GM18519 (cell line): ENCODE results near the gene ASB11.
"Not testable (repeated sequence)": the region's sequence is repeated elsewhere in the genome, so short reads cannot be mapped to it uniquely, and the experiment has no call there.

Source experiments
- ATAC-seq: cut with Tn5 transposase; IDR thresholded peaks from one replicate; pipeline ENCODE4 v1.9.1; 2021; ENCODE audit warnings: mild to moderate bottlenecking, moderate library complexity; ENCODE audit not compliant: unreplicated experiment, low FRiP score

The ASB11 gene

GRCh38 chrX:15311119-15311518, 4.3 kb downstream of the ASB11 start:
- ATAC-seq = no peak

GRCh38 chrX:15310117-15310516, 5.3 kb downstream of the ASB11 start:
- no peak for ATAC-seq

- not testable (repeated sequence) for ATAC-seq
Observed at GRCh38 chrX:15305899-15306298, 9.5 kb downstream of the ASB11 start.

GRCh38 chrX:15301924-15302323, 13.5 kb downstream of the ASB11 start:
- ATAC-seq = no peak

GRCh38 chrX:15299941-15300851, 15.2 kb downstream of the ASB11 start:
- no peak for ATAC-seq

GRCh38 chrX:15298780-15299179, 16.7 kb downstream of the ASB11 start:
- ATAC-seq = no peak

GRCh38 chrX:15298201-15298600, 17.2 kb downstream of the ASB11 start:
- ATAC-seq = no peak

GRCh38 chrX:15293451-15293850, 22.0 kb downstream of the ASB11 start:
- no peak for ATAC-seq

- no peak for ATAC-seq
Observed at GRCh38 chrX:15292861-15293260, 22.6 kb downstream of the ASB11 start.

- no peak for ATAC-seq
Observed at GRCh38 chrX:15277604-15278003, 37.8 kb downstream of the ASB11 start.

- no peak for ATAC-seq
Observed at GRCh38 chrX:15274946-15275345, 40.5 kb downstream of the ASB11 start.

- not testable (repeated sequence) for ATAC-seq
Observed at GRCh38 chrX:15273275-15273674, 42.2 kb downstream of the ASB11 start.

- ATAC-seq = no peak
Observed at GRCh38 chrX:15271757-15272156, 43.7 kb downstream of the ASB11 start.

GRCh38 chrX:15269618-15270521, 45.6 kb downstream of the ASB11 start, which contains the start of gene ASB9:
Gene ASB9, minus strand, starts transcription at chrX:15270083. Its CDS starts 209 bp downstream, at chrX:15269874.
- no peak for ATAC-seq

- ATAC-seq = no peak
Observed at GRCh38 chrX:15269120-15269519, 46.3 kb downstream of the ASB11 start.

GRCh38 chrX:15254852-15255251, 60.6 kb downstream of the ASB11 start:
- ATAC-seq = no peak

- ATAC-seq = no peak
Observed at GRCh38 chrX:15245896-15246295, 69.5 kb downstream of the ASB11 start.

GRCh38 chrX:15244421-15244820, 71.0 kb downstream of the ASB11 start:
- ATAC-seq = no peak

- no peak for ATAC-seq
Observed at GRCh38 chrX:15242899-15243555, 72.4 kb downstream of the ASB11 start.

GRCh38 chrX:15241301-15241700, 74.1 kb downstream of the ASB11 start:
- ATAC-seq = no peak

- no peak for ATAC-seq
Observed at GRCh38 chrX:15240414-15240813, 75.0 kb downstream of the ASB11 start.
